Measurements from ENCODE around the gene OR2T12.
"Not testable (repeated sequence)": the region's sequence is repeated elsewhere in the genome, so short reads cannot be mapped to it uniquely, and the experiment has no call there.

The OR2T12 gene

GRCh38 chr1:248303324-248303723 is at the start of gene OR2T12:
OR2T12 (minus strand) TSS chr1:248303424; CDS start chr1:248295578, 7,846 bp downstream.
- no peak for DNase-seq (ENCODE audit: low read depth)

- DNase-seq (ENCODE audit: low read depth): no peak
Measured at GRCh38 chr1:248348475-248348874, 45.3 kb upstream of the OR2T12 start, which contains the start of gene OR14C36. OR14C36 (plus strand) TSS chr1:248348775; CDS start chr1:248348775, 0 bp downstream.

- no peak for DNase-seq (ENCODE audit: low read depth)
Measured at GRCh38 chr1:248343451-248343850, 40.2 kb upstream of the OR2T12 start.

GRCh38 chr1:248324468-248324867 is 21.2 kb upstream of the OR2T12 start, which contains the start of gene OR2M7:
OR2M7 (minus strand) TSS chr1:248324568; CDS start chr1:248324568, 0 bp downstream.
- DNase-seq (ENCODE audit: low read depth): no peak

GRCh38 chr1:248316796-248317195 is 13.6 kb upstream of the OR2T12 start:
- no peak for DNase-seq (ENCODE audit: low read depth)

GRCh38 chr1:248306740-248307139 is 3.5 kb upstream of the OR2T12 start:
- DNase-seq (ENCODE audit: low read depth): not testable (repeated sequence)

- no peak for DNase-seq (ENCODE audit: low read depth)
Measured at GRCh38 chr1:248306103-248306502, 2.9 kb upstream of the OR2T12 start.

GRCh38 chr1:248305672-248306071 is 2.4 kb upstream of the OR2T12 start:
- not testable (repeated sequence) for DNase-seq (ENCODE audit: low read depth)

- no peak for DNase-seq (ENCODE audit: low read depth)
Measured at GRCh38 chr1:248288391-248288790, 14.8 kb downstream of the OR2T12 start.

- no peak for DNase-seq (ENCODE audit: low read depth)
Measured at GRCh38 chr1:248277876-248278275, 25.3 kb downstream of the OR2T12 start, which contains the start of gene OR2T33. OR2T33 (minus strand) TSS chr1:248277976; CDS start chr1:248273814, 4,162 bp downstream.

GRCh38 chr1:248273225-248273624 is 30.0 kb downstream of the OR2T12 start:
- DNase-seq (ENCODE audit: low read depth): not testable (repeated sequence)

GRCh38 chr1:248268178-248268577 is 35.0 kb downstream of the OR2T12 start:
- no peak for DNase-seq (ENCODE audit: low read depth)

- not testable (repeated sequence) for DNase-seq (ENCODE audit: low read depth)
Measured at GRCh38 chr1:248259309-248259708, 43.9 kb downstream of the OR2T12 start.

GRCh38 chr1:248243204-248243603 is 60.0 kb downstream of the OR2T12 start:
- DNase-seq (ENCODE audit: low read depth): no peak
